ENCODE measurements around the gene GADD45GIP1. TPM values are rescaled to one million over a fixed set of nuclear protein-coding genes. Genes with fewer than 3 reads are reported as not detected.

The GADD45GIP1 gene
- total and polyA plus RNA-seq, 10 of the 15 experiments (the other 5 are each of a cell fraction or from before 2014, with no cell fraction given), result 5.1 to 136 (median 30.1) TPM

GRCh38 chr19:12990853-12991252 is 33.8 kb upstream of the GADD45GIP1 start:
- no TSS peak for BruUV-seq (replicated peaks)
- no peak for FAIRE-seq
- no peak for DNase-seq (ENCODE audit: low read depth, low spot score)
- no peak overlapping the region for H3K27ac ChIP-seq (ENCODE audit: control insufficient read depth, insufficient read depth)
- H3K36me3 ChIP-seq (ENCODE audit: control insufficient read depth in 2 of 2, insufficient read depth in 2 of 2, low read length in 1 of 2), result no peaks in the 10 kb centered on the region
- in situ Hi-C loops (cut with MboI) (no loop called here), intact Hi-C loops (cut with micrococcal nuclease; ENCODE audit: unreplicated experiment) (no loop called here)
- WGBS (ENCODE audit: insufficient coverage, insufficient replicate concordance, low lambda C conversion rate, missing lambda C conversion rate), result 33% methylated on average over 3 of the region's 3 CpGs
- no peaks in the 10 kb centered on the region for H3K9me3 ChIP-seq (replicated peaks; ENCODE audit: control insufficient read depth, insufficient read depth, low read length)
- no peaks in the 10 kb centered on the region for H3K79me2 ChIP-seq (ENCODE audit: control insufficient read depth, insufficient read depth, low read length)
- ChIA-PET POLR2A (no interaction called here), RAD21 (ENCODE audit: unreplicated experiment) (no interaction called here), CTCF (no interaction called here), SMC1A (ENCODE audit: uncharacterized antibody, unreplicated experiment) (no interaction called here)
- no peak overlapping the region for H3K4me2 ChIP-seq (ENCODE audit: control insufficient read depth, insufficient read depth)
- H4K20me1 ChIP-seq (ENCODE audit: control insufficient read depth, insufficient read depth), result no peaks in the 10 kb centered on the region
- H3K4me1 ChIP-seq (ENCODE audit: control insufficient read depth, insufficient read depth, low read length), result no peaks in the 10 kb centered on the region
- TF ChIP-seq CHD2 (IDR thresholded peaks at IDR 0.05; ENCODE audit: borderline replicate concordance, low read depth, low read length) (no peak), POLR2A (IDR thresholded peaks at IDR 0.05; ENCODE audit: low read depth, low read length) (no peak), STAT3 (IDR thresholded peaks at IDR 0.05; ENCODE audit: low read depth, low read length) (no peak), BCLAF1 (IDR thresholded peaks at IDR 0.05) (no peak), MYC (IDR thresholded peaks at IDR 0.05; ENCODE audit: insufficient read depth, insufficient read length, insufficient replicate concordance, low read length, severe bottlenecking) (no peak), FOXM1 (IDR thresholded peaks at IDR 0.05; ENCODE audit: low read depth, low read length) (no peak), SRF (IDR thresholded peaks at IDR 0.05; ENCODE audit: low read depth in 2 of 2, low read length in 2 of 2) (no peak), SIX5 (IDR thresholded peaks at IDR 0.05; ENCODE audit: low read depth, low read length, severe bottlenecking) (no peak), CHD1 (IDR thresholded peaks at IDR 0.05; ENCODE audit: low read depth, low read length) (no peak)
- H3K27me3 ChIP-seq (replicated peaks in 1 of 2; ENCODE audit: control insufficient read depth in 2 of 2, insufficient read depth in 2 of 2, low read length in 1 of 2), result peaks cover 4 to 6% of the 10 kb centered on the region in 2 experiments; a peak in 3 of 4 replicates
- H3K4me3 ChIP-seq, result no peak overlapping the region
- no peak for ATAC-seq
- H3K9ac ChIP-seq (ENCODE audit: control insufficient read depth, insufficient read depth, low read length), result no peak overlapping the region
- H2AFZ ChIP-seq (ENCODE audit: control insufficient read depth, low read depth, low read length), result no peak overlapping the region
